B cell (primary cell): Measurements from ENCODE around the gene CTR9. TPM values are rescaled to one million over a fixed set of nuclear protein-coding genes. Genes with fewer than 3 reads are reported as not detected.

ENCODE experiments used
- ATAC-seq: fragments of 200-7000 bp; cut with Tn5 transposase; one replicate; pipeline ENCODE4 v1.10.0; 2021; ENCODE audit warnings: low read depth, mild to moderate bottlenecking, moderate number of reproducible peaks, moderate library complexity
- CTCF ChIA-PET: fragments of 350-600 bp; sonication (Branson Sonifier 250); formaldehyde crosslinking; loops from one replicate; lab custom pipeline; 2021; ENCODE audit warnings: antibody characterized with exemption, inconsistent platforms; lab: Charles Lee
- POLR2A ChIA-PET: fragments of 350-600 bp; sonication (Branson Sonifier 250); formaldehyde crosslinking; loops from one replicate; lab custom pipeline; 2021; ENCODE audit warnings: antibody characterized with exemption; lab: Charles Lee
- DNase-seq: peaks from one replicate; pipeline ENCODE4 v3.0.0; 2013
- H2AFZ ChIP-seq: 2 replicates; pipeline ENCODE4 v1.6.1; 2012; ENCODE audit warnings: mild to moderate bottlenecking, low read depth, low read length; ENCODE audit not compliant: insufficient read depth, poor library complexity, severe bottlenecking
- H3K27ac ChIP-seq, 2 donors: 1 replicate in 1 of 2; 2 replicates in 1 of 2; pipeline ENCODE4 v1.5.1; 2012 to 2013; ENCODE audit warnings: low read length in 2 of 2, mild to moderate bottlenecking in 2 of 2, moderate library complexity in 1 of 2
- H3K27me3 ChIP-seq, 4 experiments: fragments of 200-600 bp in 1 of 4; sonication (generic) in 1 of 4; replicated peaks in 1 of 4; 1 replicate in 2 of 4; 2 replicates in 2 of 4; pipeline versions ENCODE4 v1.6.1 to v1.7.0; 2013 to 2016; ENCODE audit warnings: low read length in 3 of 4, mild to moderate bottlenecking in 2 of 4, mixed read lengths in 1 of 4, moderate library complexity in 1 of 4; ENCODE audit not compliant: insufficient read depth in 4 of 4, control insufficient read depth in 3 of 4; ENCODE audit errors: control extremely low read depth in 1 of 4
- H3K36me3 ChIP-seq, 2 experiments: replicated peaks in 1 of 2; 1 replicate in 1 of 2; 2 replicates in 1 of 2; pipeline versions ENCODE4 v1.6.1 to v1.7.1; 2013; ENCODE audit warnings: low read length in 1 of 2; ENCODE audit not compliant: insufficient read depth in 2 of 2, control insufficient read depth in 1 of 2; ENCODE audit errors: control extremely low read depth in 1 of 2, extremely low read depth in 1 of 2
- H3K4me1 ChIP-seq, 2 donors: fragments of 200-600 bp in 1 of 2; sonication (generic) in 1 of 2; 1 replicate in 1 of 2; 2 replicates in 1 of 2; pipeline versions ENCODE4 v1.5.1 to v1.6.1; 2013 to 2017; ENCODE audit warnings: low read length in 2 of 2; ENCODE audit not compliant: control insufficient read depth in 2 of 2, insufficient read depth in 2 of 2
- H3K4me2 ChIP-seq: replicated peaks from 2 replicates; pipeline ENCODE3; 2012; ENCODE audit warnings: mild to moderate bottlenecking, low read depth, low read length; ENCODE audit not compliant: poor library complexity, severe bottlenecking
- H3K4me3 ChIP-seq, 5 experiments: fragments of 200-600 bp in 1 of 5; sonication (generic) in 1 of 5; 1 replicate in 3 of 5; 2 replicates in 2 of 5; pipeline versions ENCODE4 v1.5.1 to v1.7.0; 2011 to 2016; ENCODE audit warnings: low read length in 4 of 5, mild to moderate bottlenecking in 4 of 5, low read depth in 2 of 5, control low read depth in 1 of 5, moderate library complexity in 1 of 5; ENCODE audit not compliant: insufficient read depth in 1 of 5; ENCODE audit errors: control extremely low read depth in 1 of 5, extremely low read depth in 1 of 5
- H3K79me2 ChIP-seq: fragments of 200-600 bp; sonication (generic); one replicate; pipeline ENCODE4 v1.6.0; 2016; ENCODE audit warnings: low read length; ENCODE audit not compliant: control insufficient read depth, insufficient read depth
- H3K9ac ChIP-seq: fragments of 200-600 bp; sonication (generic); 2 replicates; pipeline ENCODE4 v1.6.1; 2017; ENCODE audit warnings: mild to moderate bottlenecking, low read length, moderate library complexity
- H3K9me3 ChIP-seq, 3 donors: one replicate each; pipeline versions ENCODE4 v1.6.1 to v1.7.1; 2013; ENCODE audit warnings: low read length in 2 of 3; ENCODE audit not compliant: control insufficient read depth in 2 of 3, insufficient read depth in 1 of 3; ENCODE audit errors: control extremely low read depth in 1 of 3
- H4K20me1 ChIP-seq: 2 replicates; pipeline ENCODE4 v1.6.0; 2012; ENCODE audit warnings: mild to moderate bottlenecking, low read length; ENCODE audit not compliant: insufficient read depth, control insufficient read depth, poor library complexity, severe bottlenecking
- H3K27ac Mint-ChIP-seq: one replicate; pipeline ENCODE4 v1.8.0; 2021; ENCODE audit warnings: mixed read lengths
- H3K27me3 Mint-ChIP-seq: one replicate; pipeline ENCODE4 v1.8.0; 2021; ENCODE audit warnings: mixed read lengths
- H3K4me1 Mint-ChIP-seq: one replicate; pipeline ENCODE4 v1.8.0; 2021; ENCODE audit warnings: mixed read lengths
- H3K4me3 Mint-ChIP-seq: one replicate; pipeline ENCODE4 v1.8.0; 2021; ENCODE audit warnings: mixed read lengths
- H3K9me3 Mint-ChIP-seq: one replicate; pipeline ENCODE4 v1.8.0; 2022; ENCODE audit warnings: mixed read lengths; ENCODE audit not compliant: insufficient read depth
- EZH2 ChIP-seq: IDR thresholded peaks from 2 replicates; pipeline ENCODE4 v1.6.1; 2012; ENCODE audit warnings: borderline replicate concordance, low read depth, mild to moderate bottlenecking, moderate library complexity, low read length; ENCODE audit not compliant: insufficient read depth, poor library complexity, severe bottlenecking
- WGBS: methylation state at CpG from one replicate; pipeline ENCODE4 v1.1.5; 2013; ENCODE audit warnings: missing lambda C conversion rate; ENCODE audit not compliant: insufficient coverage; 5-methylcytosine and 5-hydroxymethylcytosine counted together
- intact Hi-C: fragments of 100-400 bp; cut with micrococcal nuclease; formaldehyde crosslinking; loops from one replicate; pipeline ENCODE4 v1.10.0; 2022
- polyA plus RNA-seq: library from polyadenylated mRNA; depleted of rRNA; stranded (reverse); fragments of >200 nt; gene quantifications from 2 replicates; pipeline ENCODE4 v1.2.3, GENCODE V29; 2012
- total RNA-seq, 2 donors: library from RNA; stranded (reverse); fragments of 120-200 nt in 1 of 2; gene quantifications; 1 replicate in 1 of 2; 2 replicates in 1 of 2; pipeline versions ENCODE4 v1.2.3 to v1.2.4, GENCODE V29; 2013 to 2022
- TF ChIP-seq, protein P1 (sequence below): fragments of 200-600 bp; IDR thresholded peaks from one replicate; pipeline ENCODE4 v1.8.0; 2022; ENCODE audit warnings: antibody characterized with exemption, mild to moderate bottlenecking

CTR9 gene
- total and polyA plus RNA-seq, 2 donors (not counting 1 experiment from before 2014, with no cell fraction given), result 9.0 to 46.7 TPM

DNA sequence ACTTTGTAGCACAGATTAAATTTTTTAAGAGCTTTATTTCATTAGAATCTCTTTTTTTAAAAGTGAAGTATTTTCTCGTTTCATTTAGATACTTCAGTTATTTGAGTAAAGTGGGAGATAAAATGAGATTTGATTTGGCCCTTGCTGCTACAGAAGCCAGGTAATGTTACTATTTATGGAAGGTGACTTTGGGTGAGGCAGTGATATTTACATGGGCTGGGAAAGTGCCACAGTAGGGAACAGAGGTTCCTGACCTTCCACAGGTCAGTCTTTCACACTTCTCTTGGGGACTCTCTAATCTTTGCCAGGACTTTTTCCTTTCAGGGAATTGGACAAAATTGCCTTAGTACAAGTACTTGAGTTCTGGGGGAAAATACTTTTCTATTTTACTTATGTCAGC lies 20.4 kb downstream of the CTR9 start:
- Histone ChIP-seq H3K36me3 (peaks cover 21 to 74% of the 10 kb centered on the region in 2 experiments), H3K27me3 (no peaks in the 10 kb centered on the region), H3K27ac (no peak overlapping the region), H2AFZ (no peak overlapping the region), H3K79me2 (no peaks in the 10 kb centered on the region), H3K4me2 (no peak overlapping the region), H3K9ac (no peak overlapping the region), H3K4me3 (no peak overlapping the region), H3K9me3 (no peaks in the 10 kb centered on the region), H3K4me1 (no peaks in the 10 kb centered on the region), H4K20me1 (no peaks in the 10 kb centered on the region)
- H3K4me3 Mint-ChIP-seq, result no peak overlapping the region
- ATAC-seq (no peak), DNase-seq (no peak)
- WGBS, result no CpG with 5 or more reads among the region's 1 CpG
- H3K9me3 Mint-ChIP-seq, result no peaks in the 10 kb centered on the region
- TF ChIP-seq, protein P1, sequence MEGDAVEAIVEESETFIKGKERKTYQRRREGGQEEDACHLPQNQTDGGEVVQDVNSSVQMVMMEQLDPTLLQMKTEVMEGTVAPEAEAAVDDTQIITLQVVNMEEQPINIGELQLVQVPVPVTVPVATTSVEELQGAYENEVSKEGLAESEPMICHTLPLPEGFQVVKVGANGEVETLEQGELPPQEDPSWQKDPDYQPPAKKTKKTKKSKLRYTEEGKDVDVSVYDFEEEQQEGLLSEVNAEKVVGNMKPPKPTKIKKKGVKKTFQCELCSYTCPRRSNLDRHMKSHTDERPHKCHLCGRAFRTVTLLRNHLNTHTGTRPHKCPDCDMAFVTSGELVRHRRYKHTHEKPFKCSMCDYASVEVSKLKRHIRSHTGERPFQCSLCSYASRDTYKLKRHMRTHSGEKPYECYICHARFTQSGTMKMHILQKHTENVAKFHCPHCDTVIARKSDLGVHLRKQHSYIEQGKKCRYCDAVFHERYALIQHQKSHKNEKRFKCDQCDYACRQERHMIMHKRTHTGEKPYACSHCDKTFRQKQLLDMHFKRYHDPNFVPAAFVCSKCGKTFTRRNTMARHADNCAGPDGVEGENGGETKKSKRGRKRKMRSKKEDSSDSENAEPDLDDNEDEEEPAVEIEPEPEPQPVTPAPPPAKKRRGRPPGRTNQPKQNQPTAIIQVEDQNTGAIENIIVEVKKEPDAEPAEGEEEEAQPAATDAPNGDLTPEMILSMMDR, result no peak
- no peak for TF ChIP-seq EZH2
- H3K4me1 Mint-ChIP-seq, result no peaks in the 10 kb centered on the region
- no peak overlapping the region for H3K27ac Mint-ChIP-seq
- POLR2A ChIA-PET, result no interaction called here
- no peaks in the 10 kb centered on the region for H3K27me3 Mint-ChIP-seq
- intact Hi-C loops, result loop anchor here (5.0 kb wide), 1 partner anchor 1016 kb away; no protein-coding TSS in a partner anchor
- CTCF ChIA-PET, result interaction anchor here (0.6 to 3.1 kb wide), 13 partner anchors 8 to 1017 kb away, joined by 3 to 19 read pairs (median 4); partner anchors contain the start of gene CTR9

DNA sequence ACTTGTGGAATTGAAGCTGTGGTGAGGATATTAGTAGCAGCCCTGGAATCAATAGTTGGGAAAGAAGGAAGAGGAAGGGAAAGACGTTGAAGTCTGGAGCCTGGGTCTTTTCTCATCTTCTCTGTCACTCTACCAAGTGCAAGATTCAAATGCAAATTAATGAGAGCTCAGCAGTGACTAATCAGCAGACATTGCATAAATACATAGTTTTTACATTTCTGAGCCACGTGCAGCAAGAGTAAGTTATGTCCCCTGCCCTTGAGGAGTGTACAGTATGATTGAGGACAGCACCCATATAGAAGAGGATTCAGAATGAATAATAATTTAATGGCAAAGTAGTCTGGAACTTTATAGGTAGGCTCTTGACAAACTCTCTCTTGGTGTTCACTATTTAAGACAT lies 23.8 kb downstream of the CTR9 start:
- no peaks in the 10 kb centered on the region for H3K79me2 ChIP-seq
- no peak for DNase-seq
- Mint-ChIP-seq H3K4me1 (peaks cover 2% of the 10 kb centered on the region), H3K4me3 (no peak overlapping the region), H3K27ac (no peak overlapping the region), H3K27me3 (no peaks in the 10 kb centered on the region), H3K9me3 (no peaks in the 10 kb centered on the region)
- WGBS, result no CpG with 5 or more reads among the region's 2 CpGs
- no peak overlapping the region for H3K9ac ChIP-seq
- POLR2A ChIA-PET, result no interaction called here
- H3K27ac ChIP-seq, result no peak overlapping the region
- no peak overlapping the region for H3K4me2 ChIP-seq
- no peak overlapping the region for H3K4me3 ChIP-seq
- no peak overlapping the region for H2AFZ ChIP-seq
- H3K4me1 ChIP-seq, result no peaks in the 10 kb centered on the region
- no peaks in the 10 kb centered on the region for H3K9me3 ChIP-seq
- no peak for ATAC-seq
- H4K20me1 ChIP-seq, result no peaks in the 10 kb centered on the region
- no peaks in the 10 kb centered on the region for H3K27me3 ChIP-seq
- intact Hi-C loops, result loop anchor here (5.0 kb wide), 1 partner anchor 1012 kb away; no protein-coding TSS in a partner anchor
- peaks cover 12 to 85% of the 10 kb centered on the region in 2 experiments for H3K36me3 ChIP-seq
- TF ChIP-seq, protein P1, result no peak
- TF ChIP-seq EZH2, result no peak
- CTCF ChIA-PET, result no interaction called here
